Fibroblast of the aortic adventitia (primary cell): Measurements from ENCODE around the gene TP53I11. TPM values are rescaled to one million over a fixed set of nuclear protein-coding genes. Genes with fewer than 3 reads are reported as not detected.

Source experiments
- DNase-seq: peaks from one replicate; pipeline ENCODE4 v3.0.0-alpha.2; 2010; ENCODE audit warnings: low read depth
- H3K4me3 ChIP-seq: 2 replicates; pipeline ENCODE4 v1.5.1; 2011; ENCODE audit warnings: low read depth, mild to moderate bottlenecking, control low read depth, low read length, moderate library complexity
- CTCF ChIP-seq: IDR thresholded peaks from 2 replicates; pipeline ENCODE4 v1.5.1; 2011; ENCODE audit warnings: mild to moderate bottlenecking, low read length, control low read depth, inconsistent platforms; ENCODE audit not compliant: insufficient read depth
- total RNA-seq: library from RNA; depleted of rRNA; stranded (reverse); fragments of >200 nt; gene quantifications from 2 replicates; pipeline ENCODE4 v1.2.3, GENCODE V29; 2012; ENCODE audit warnings: low replicate concordance

The TP53I11 gene
- total RNA-seq, 1 donor: 23.1 TPM

- no peak overlapping the region for H3K4me3 ChIP-seq
Measured at GRCh38 chr11:44940404-44940803, 10.3 kb downstream of the TP53I11 start.

GRCh38 chr11:44939673-44940395 is 10.8 kb downstream of the TP53I11 start:
- no peak overlapping the region for H3K4me3 ChIP-seq
- TF ChIP-seq CTCF: peak; percentile 34
- DNase-seq: no peak

More at GRCh38 chr11:44940404-44940803, 10.3 kb downstream of the TP53I11 start:
- DNase-seq: no peak
- no peak for TF ChIP-seq CTCF

DNA sequence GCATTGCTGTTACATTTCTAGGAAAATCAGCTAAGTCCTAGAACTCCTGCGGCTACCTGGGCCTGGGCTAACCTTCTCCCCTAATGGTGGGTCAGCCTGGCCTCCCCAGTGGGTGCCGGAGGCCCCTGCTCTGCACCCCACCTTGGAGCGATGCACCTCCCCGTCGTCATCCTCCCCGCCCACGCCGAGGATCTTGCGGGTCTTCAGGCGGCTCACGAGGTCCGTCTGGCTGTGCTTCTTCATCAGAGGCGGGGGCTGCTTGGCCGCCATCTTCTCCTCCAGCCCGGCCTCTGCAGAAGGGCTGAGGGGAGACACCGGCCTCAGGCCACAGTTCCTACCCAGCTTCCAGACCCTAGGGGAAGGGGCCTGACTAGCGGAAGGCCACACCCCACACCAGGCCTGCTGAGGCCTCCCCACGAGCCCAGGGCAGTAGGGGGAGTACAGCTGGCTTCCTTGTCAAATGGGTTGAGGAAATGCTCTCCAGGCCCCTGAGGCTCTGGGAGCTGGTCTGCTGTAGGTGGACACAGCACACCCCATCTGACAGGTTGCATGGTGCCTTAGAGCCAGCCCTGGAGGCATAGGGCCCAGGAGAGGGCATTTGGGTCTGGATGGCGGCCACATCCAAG is 12.5 kb downstream of the TP53I11 start:
- H3K4me3 ChIP-seq: no peak overlapping the region
- DNase-seq: no peak
- no peak for TF ChIP-seq CTCF

GRCh38 chr11:44936951-44937543 is 13.6 kb downstream of the TP53I11 start:
- no peak overlapping the region for H3K4me3 ChIP-seq
- no peak for TF ChIP-seq CTCF
- no peak for DNase-seq

GRCh38 chr11:44936525-44936924 is 14.2 kb downstream of the TP53I11 start:
- no peak overlapping the region for H3K4me3 ChIP-seq
- peak; percentile 96 for TF ChIP-seq CTCF
- DNase-seq: peak; percentile 84

- no peak overlapping the region for H3K4me3 ChIP-seq
- DNase-seq: no peak
- TF ChIP-seq CTCF: no peak
Measured at GRCh38 chr11:44934735-44935250, 15.9 kb downstream of the TP53I11 start.
